Central memory CD4-positive, alpha-beta T cell (primary cell): ENCODE measurements around the gene PSAT1.

Experiments
- DNase-seq: peaks from one replicate; pipeline ENCODE4 v3.0.0; 2022

Gene PSAT1

DNA sequence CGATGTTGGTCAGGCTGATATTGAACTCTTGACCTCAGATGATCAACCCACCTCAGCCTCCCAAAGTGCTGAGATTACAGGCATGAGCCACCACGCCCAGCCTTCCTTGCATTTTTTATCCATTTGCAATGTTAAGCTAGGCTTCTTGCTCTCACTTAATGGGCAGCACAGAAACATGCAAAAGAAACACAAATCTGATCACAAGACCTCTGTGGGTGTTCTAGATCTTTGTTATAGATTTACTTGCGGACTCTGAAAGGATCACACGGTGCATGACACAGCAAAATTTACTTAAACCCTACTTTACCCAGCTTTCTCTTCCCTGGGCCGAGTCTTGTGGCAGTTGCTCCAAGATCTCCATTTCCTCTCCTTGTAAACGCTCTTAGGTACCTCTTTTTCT, 71.3 kb downstream of the PSAT1 start:
- DNase-seq, result no peak

DNA sequence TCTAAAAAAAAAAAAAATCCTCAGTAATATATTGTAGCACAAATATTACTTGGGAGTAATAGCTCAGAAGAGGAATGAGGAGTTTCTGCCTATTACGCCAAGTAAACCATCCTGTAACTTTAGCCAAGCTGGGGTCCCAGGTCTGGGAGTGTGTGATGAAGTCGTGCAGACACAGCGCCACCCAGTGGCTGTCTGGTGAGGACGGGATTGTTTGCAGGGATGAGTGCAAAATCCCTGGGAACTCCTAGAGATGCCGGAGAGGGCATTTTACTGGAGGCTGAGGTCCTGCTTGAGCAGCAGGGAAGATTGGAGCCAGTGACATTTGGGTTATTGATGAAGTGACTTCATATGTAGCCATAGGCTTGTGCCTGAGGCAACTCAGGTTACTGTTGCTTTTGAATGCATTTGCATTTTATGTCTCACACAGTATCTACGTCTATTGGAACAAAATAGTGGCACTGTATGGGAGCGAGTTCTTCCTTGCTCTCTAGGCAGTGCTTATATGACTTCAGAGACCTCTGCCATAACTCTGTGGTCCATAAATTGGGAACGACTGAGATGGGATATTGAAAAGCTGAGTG, 72.8 kb downstream of the PSAT1 start:
- DNase-seq, result peak; percentile 29

DNA sequence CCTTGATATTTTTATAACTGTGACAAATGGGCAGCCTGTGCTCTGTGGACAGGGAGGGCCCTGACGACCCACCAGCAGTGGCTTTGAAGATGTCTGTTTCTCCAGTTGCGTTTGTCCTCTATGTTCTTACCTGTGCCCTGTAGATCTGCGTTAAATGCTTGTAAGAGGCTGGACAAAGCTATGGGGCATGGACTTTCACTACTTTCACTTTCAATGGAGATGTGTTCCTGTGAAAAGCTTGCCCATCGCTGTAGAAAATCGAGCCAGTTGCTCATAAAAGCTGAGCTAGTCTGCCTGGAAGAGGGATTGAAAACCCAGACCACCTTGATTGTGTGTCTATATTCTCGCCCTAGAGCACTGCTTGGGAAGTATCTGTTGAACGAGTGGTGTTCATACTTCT, 74.1 kb downstream of the PSAT1 start:
- no peak for DNase-seq

DNA sequence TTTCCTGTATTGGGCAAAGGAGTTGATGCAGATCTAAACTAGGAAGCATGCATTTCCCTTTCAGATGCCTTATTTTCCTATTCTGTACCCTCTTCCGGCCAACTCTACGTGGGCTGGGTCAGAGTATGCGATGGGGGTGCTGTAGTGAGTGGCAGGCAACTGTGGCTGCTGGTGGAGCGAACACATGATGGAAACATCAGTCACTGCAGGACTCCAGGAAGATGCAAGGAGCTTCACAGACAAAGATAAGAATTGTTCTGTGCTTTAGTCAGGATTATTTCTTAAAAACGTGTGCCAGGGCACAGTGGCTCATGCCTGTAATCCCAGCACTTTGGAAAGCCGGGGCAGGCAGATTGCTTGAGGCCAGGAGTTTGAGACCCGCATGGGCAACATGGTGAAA, 75.1 kb downstream of the PSAT1 start:
- DNase-seq, result no peak
